ENCODE results near the gene SLC35G2.

DNA sequence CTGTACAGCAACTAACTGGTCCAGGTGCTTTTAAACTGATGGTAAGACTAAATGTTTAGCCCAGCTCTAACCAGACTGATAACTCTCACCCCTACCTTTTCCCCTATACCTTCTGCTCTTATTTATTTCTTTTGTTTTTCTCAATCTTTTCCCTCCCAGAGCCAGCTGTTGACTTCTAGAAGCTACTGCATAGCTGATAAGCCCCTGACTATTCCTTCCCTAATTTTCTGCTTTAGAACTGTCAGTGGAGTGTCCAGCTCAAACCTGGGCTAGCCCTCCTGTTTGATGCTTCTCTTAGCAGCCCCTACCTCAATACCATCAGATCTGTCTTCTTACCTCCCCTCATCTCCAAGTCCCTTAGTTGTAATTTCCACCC lies 20.6 kb downstream of the SLC35G2 start:
- TF ChIP-seq, protein P1, sequence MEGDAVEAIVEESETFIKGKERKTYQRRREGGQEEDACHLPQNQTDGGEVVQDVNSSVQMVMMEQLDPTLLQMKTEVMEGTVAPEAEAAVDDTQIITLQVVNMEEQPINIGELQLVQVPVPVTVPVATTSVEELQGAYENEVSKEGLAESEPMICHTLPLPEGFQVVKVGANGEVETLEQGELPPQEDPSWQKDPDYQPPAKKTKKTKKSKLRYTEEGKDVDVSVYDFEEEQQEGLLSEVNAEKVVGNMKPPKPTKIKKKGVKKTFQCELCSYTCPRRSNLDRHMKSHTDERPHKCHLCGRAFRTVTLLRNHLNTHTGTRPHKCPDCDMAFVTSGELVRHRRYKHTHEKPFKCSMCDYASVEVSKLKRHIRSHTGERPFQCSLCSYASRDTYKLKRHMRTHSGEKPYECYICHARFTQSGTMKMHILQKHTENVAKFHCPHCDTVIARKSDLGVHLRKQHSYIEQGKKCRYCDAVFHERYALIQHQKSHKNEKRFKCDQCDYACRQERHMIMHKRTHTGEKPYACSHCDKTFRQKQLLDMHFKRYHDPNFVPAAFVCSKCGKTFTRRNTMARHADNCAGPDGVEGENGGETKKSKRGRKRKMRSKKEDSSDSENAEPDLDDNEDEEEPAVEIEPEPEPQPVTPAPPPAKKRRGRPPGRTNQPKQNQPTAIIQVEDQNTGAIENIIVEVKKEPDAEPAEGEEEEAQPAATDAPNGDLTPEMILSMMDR (IDR thresholded peaks at IDR 0.05), result no peak
- TF ChIP-seq POLR2AphosphoS5 (IDR thresholded peaks at IDR 0.05) (no peak), POLR2A (IDR thresholded peaks at IDR 0.05) (no peak)

All from gastroesophageal sphincter (tissue), 3 donors.